Measurements from ENCODE around the gene KIAA0825.

KIAA0825 gene

DNA sequence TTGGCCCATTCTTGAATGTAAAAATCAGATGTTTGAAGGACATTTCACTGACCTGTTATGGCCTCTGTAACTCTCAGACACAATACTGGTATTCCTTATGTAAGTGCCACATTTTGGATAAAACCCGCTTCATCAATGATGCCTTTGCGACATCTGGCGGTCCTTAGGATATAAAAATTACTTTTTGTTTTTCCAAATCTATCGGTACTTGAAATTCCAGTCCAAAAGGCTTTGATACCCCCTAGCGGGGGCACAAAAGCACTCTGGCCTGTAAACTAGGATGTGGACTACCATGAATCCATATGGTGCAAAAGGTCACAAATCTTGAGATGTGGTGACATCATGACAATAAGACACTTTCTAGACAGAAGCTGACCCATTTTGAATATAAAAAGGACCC is 291.8 kb downstream of the KIAA0825 start:
- TF ChIP-seq GATA2 (IDR thresholded peaks at IDR 0.05; ENCODE audit: low read depth, low read length) (no peak), GATA3 (IDR thresholded peaks at IDR 0.05; ENCODE audit: low read depth, low read length) (no peak)

DNA sequence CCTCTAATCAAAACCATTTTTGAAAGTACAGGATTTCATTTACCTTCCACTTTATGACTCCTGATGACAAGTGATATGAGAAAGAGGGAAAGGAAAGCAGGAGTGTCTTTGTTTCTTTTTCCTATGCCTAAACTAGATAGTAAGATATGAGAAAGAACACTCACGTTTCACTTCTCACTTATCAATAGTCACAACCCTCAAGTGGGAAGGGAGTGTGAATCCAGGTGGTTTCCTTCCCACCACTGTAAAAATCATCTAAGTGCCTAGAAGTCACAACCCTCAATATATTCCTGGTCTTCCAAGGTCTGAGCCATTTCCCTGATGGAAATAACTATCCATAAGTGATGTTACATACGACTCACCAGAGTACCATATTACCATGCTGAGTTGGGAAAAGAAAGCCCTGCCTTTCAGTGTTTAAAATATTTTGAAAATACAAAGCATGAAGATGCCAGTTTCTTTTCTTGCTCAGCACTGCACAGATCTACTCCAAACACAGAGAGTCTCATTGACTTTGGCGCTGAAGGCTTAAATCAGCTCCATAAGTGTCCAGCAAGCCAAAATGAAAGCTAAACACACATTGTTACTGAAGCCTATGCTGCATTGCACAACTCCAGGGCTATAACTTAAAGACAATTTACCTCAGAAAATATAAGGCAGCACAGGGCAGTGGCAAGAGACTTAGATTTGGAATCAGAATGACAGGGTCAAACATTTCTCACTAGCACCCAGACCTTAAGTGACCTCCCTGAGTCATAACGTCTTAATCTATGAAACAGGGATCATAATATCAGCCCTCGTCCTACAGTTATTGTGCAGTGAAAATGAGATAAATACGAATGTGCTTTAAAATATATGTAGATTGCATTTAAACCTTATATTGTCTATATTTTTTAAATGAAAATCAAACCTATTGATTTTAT is 301.2 kb downstream of the KIAA0825 start:
- no peak for TF ChIP-seq GATA3 (IDR thresholded peaks at IDR 0.05; ENCODE audit: low read depth, low read length)
- TF ChIP-seq GATA2 (IDR thresholded peaks at IDR 0.05; ENCODE audit: low read depth, low read length): no peak

DNA sequence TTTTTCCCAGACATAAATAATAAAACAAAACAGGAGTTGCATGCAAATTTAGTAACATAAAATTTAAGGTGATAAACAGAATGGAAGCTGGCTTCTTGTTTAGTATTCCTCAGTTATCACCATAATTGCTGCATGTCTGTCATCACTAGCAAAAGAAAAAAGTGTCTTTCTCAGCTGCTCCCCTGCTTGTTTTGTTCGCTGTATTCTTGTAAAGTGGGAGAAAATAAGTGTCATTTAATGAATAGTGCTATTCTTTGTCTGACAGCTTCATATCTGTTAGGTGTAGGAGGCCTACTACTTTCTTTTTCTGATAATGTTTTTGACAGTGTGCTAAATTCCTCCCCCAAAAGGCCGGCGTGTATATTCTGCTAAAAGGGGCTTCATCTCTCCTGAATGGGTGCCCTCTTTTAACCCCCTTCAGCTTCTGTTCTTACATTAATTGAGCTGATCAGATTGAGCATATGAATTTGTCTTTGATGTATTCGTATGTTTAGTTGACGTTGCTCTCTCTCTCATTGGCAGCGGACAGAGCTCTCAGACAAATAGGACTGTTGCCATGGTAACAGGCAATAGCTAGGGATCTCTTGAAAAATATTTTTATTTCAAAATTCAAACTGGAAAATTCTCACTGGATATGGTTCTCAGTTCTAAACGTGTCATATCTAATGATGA is 303.8 kb downstream of the KIAA0825 start:
- TF ChIP-seq GATA2 (IDR thresholded peaks at IDR 0.05; ENCODE audit: low read depth, low read length): no peak
- TF ChIP-seq GATA3 (IDR thresholded peaks at IDR 0.05; ENCODE audit: low read depth, low read length): no peak

DNA sequence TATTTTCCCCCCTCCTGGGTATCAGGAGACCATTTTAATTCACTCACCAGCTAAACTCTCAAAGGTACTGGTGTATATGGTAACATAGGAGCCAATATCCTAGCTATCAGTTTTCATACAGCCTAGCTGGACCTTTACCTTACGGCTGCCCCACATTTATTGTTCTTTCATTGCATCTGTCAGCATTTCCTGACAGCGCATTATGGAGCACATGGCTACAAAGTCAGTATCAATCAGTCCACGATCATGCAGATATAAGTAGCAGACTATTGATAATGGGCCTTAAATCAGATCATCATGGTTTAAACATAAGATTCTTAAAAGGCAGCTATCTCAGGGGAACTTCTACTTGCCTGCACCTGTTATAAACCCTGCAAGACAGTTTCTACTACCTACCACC is 304.7 kb downstream of the KIAA0825 start:
- TF ChIP-seq GATA2 (IDR thresholded peaks at IDR 0.05; ENCODE audit: low read depth, low read length) (no peak), GATA3 (IDR thresholded peaks at IDR 0.05; ENCODE audit: low read depth, low read length) (no peak)

DNA sequence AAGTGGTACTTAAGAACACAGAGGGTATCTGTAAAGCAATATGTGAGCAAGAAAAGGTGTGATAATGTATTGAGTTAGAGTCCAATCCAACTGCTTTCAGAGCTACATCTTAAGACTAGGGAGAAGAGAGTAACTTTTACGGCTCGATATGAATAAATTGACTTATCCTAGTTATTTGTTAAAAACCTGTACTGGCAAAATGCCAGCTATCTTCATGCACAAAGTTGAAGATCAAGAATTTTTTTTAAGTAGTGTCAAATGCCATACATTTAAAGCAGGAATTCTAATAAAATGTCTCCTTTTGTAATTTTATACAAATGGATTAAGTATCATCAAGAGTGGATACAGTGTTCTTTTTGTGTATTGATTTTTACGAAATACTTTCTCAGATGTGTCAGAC is 305.2 kb downstream of the KIAA0825 start:
- TF ChIP-seq GATA2 (IDR thresholded peaks at IDR 0.05; ENCODE audit: low read depth, low read length) (no peak), GATA3 (IDR thresholded peaks at IDR 0.05; ENCODE audit: low read depth, low read length) (no peak)

DNA sequence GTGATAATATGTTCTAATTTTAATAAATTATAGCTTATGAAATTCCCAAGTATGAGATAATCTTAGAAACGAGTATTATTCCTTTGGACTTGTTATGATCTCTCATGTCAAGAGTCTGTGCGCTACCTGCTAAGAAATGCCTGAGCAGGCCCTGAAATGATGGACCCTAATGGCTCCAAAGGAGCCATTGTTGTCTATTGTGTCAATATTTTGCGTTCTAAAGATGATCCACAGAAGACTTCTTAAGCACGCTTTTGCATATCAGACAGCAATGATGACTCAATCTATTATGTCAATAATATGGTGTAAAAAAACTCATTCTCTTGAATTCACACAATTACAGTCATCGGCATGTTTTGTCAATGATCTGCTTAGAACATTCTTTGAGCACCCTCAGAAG is 306.1 kb downstream of the KIAA0825 start:
- no peak for TF ChIP-seq GATA2 (IDR thresholded peaks at IDR 0.05; ENCODE audit: low read depth, low read length)
- TF ChIP-seq GATA3 (IDR thresholded peaks at IDR 0.05; ENCODE audit: low read depth, low read length): no peak

DNA sequence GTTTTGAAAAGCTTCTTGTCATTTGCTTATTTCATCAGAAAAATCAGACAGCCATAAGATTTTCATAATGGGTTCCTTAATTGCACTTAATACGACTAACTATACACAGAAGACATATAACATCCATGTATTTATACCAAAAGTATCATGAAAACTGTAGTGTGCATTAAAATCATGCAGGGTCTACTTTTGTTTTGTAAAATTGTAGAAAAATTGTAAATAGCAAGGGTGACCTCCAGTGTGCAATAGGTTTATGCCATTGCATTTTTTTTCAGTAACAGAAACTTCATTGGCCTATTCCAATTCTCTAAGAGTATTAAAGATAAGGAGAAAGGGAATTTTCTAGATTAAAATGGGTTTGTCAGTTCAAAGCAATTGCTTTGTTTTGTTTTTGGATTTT is 307.6 kb downstream of the KIAA0825 start:
- TF ChIP-seq GATA3 (IDR thresholded peaks at IDR 0.05; ENCODE audit: low read depth, low read length) (no peak), GATA2 (IDR thresholded peaks at IDR 0.05; ENCODE audit: low read depth, low read length) (no peak)

DNA sequence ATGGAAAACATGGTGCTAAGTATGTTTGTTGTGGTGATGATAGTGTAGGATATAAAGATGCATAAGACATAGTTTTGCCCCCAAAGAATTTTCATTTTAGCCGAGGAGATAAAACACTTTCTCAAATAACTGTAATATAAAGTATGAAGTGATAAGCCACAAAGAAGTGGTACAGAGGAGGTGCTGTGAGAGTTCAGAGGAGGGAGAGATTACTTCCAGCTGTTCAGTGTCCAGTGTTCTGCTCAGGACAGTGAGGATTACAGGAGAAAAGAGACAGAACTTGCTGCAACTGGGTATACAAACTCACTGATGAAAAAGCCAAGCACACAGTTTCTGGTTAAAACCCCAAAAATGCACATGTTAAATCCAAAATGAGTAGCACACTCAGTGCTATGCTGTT is 309.3 kb downstream of the KIAA0825 start:
- no peak for TF ChIP-seq GATA3 (IDR thresholded peaks at IDR 0.05; ENCODE audit: low read depth, low read length)
- no peak for TF ChIP-seq GATA2 (IDR thresholded peaks at IDR 0.05; ENCODE audit: low read depth, low read length)

DNA sequence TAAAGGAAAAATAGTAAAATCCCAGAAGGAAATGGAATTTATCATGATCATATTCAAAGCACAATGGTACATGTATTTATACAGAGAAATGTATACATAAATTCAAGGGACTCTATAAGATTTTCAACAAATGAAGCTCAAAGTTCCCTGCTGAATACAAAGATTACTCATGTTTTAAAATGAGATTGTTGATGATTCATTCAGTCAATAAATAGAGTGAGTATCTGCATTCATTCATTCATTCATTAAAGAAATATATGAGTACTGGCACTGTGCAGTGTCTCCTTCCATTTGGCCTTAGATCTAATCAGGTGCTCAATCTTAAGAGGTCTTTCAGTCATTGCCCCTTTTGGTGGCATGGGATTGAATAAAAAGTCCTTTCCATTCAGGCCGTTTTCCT is 310.0 kb downstream of the KIAA0825 start:
- TF ChIP-seq GATA3 (IDR thresholded peaks at IDR 0.05; ENCODE audit: low read depth, low read length) (no peak), GATA2 (IDR thresholded peaks at IDR 0.05; ENCODE audit: low read depth, low read length) (no peak)

DNA sequence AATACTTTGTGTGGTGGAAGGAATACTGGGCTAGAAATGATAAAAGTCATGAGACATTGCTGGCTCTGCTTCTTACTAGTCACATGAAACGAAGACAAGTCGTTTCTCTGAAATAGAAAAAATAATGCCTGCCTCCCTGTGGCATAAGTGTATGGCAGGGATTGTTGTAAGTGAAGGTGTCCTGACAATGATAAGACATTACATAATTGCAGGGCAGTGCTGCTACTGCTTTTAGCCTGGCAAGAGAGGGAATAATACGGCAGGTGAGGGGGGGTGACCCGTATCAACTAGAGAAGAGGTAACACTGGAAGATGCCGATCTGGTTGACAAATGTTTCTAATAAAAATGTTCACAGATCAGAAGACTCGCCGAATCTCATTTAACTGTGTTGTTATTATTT is 314.3 kb downstream of the KIAA0825 start:
- no peak for TF ChIP-seq GATA3 (IDR thresholded peaks at IDR 0.05; ENCODE audit: low read depth, low read length)
- no peak for TF ChIP-seq GATA2 (IDR thresholded peaks at IDR 0.05; ENCODE audit: low read depth, low read length)

DNA sequence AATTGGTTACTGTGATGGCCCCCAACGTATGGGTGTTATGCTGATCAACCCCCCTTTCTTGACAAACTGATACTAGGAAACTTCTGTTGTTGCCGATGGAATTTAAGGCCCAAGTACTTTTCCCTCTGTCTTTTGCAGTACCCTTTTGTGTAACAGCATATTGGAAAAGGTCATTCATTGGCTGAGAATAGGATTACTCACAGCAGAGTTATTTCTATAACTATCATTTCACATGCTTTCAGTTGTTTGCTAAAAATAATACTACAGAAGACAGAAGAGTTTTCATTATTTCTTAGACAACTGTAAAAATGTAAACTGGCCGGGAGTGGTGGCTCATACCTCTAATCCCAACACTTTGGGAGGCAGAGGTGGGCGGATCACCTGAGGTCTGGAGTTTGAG is 329.5 kb downstream of the KIAA0825 start:
- no peak for TF ChIP-seq GATA2 (IDR thresholded peaks at IDR 0.05; ENCODE audit: low read depth, low read length)
- TF ChIP-seq GATA3 (IDR thresholded peaks at IDR 0.05; ENCODE audit: low read depth, low read length): no peak

DNA sequence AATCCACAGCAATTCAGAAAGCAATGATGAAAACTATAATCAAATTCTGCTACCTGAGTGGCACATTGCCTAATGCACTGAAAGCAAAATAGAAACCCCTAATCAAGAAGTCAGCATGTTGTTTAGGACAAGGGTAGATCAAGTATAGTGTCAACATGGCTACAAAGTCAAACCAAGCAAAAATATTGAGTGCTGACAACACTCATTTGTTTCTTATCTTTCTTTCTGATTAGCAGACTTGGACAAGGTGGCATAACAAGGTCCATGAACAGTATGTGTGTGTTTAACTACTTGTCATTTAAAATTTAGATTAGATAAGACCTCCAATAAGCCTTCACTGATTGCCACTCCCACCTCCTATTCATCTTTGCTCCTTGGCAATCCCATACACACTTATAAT is 332.4 kb downstream of the KIAA0825 start:
- TF ChIP-seq GATA2 (IDR thresholded peaks at IDR 0.05; ENCODE audit: low read depth, low read length): no peak
- TF ChIP-seq GATA3 (IDR thresholded peaks at IDR 0.05; ENCODE audit: low read depth, low read length): no peak

DNA sequence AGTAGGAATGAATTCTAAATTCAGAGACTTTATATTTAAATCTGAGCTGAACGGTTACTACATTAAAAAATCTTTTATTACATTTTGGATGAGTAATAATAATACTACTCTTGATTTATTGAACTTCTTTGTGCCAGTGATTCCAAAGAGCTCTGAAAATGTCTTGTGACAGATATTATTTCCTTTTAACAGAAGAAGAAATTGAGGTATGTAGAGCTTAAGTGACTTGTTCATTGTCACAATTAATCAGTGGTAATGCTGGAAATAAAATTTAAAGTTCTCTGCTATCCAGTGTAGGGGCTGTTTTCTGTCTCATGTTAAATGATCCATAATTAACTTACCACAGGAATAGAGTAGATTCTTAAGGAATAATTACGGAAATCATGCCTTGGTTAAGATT is 335.3 kb downstream of the KIAA0825 start:
- TF ChIP-seq GATA3 (IDR thresholded peaks at IDR 0.05; ENCODE audit: low read depth, low read length) (no peak), GATA2 (IDR thresholded peaks at IDR 0.05; ENCODE audit: low read depth, low read length) (no peak)

DNA sequence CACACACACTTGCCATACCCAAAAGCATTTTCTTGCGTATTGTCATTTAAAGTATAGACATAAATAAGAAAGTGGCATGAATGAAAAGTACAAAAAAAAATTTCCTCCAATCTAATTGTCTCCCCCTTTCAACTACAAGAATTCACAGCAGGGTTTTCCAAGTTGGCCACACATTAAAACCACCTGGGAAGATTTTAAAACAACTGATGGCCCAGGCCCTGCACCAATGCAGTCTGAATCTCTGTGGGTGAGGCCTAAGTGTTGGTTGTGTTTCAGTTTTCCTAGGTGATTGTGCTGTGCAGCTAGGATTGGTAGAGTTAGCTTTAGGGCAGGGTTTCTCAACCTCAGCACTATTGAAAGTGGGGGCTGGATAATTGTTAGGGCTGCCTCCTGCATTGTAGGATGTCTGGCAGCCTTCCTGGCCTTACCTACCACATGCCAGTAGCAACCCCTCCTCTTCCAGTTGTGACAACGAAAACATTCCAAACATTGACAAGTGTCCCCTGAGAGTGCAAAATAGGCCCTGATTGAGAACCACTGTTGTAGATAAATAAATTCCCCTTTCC is 337.1 kb downstream of the KIAA0825 start:
- TF ChIP-seq GATA2 (IDR thresholded peaks at IDR 0.05; ENCODE audit: low read depth, low read length) (no peak), GATA3 (IDR thresholded peaks at IDR 0.05; ENCODE audit: low read depth, low read length) (no peak)

DNA sequence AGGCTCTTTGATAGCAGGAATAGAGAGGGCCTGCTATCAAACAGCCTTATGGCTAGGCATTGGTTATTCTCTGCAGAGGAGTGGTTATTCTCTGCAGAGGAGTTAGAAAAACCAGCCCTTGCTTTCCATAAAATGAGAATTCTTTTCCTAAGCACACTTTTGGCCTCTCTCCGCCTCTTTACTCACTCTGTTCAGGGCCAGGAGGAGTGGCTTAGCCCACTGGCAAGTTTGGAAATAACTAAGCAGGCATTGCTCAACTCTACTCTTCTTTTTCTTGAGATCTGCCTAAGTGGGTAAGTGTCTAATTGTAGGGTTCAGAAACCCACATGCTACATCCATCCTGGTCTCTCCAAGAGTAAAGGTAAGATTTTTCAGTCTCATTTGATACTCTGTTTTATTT is 341.7 kb downstream of the KIAA0825 start:
- TF ChIP-seq GATA2 (IDR thresholded peaks at IDR 0.05; ENCODE audit: low read depth, low read length) (no peak), GATA3 (IDR thresholded peaks at IDR 0.05; ENCODE audit: low read depth, low read length) (no peak)
